KMS-11 (cell line): ENCODE data around the gene CNTFR.

Experiments used
- H2AFZ ChIP-seq: fragments of 200-600 bp; sonication (generic); 2 replicates; pipeline ENCODE4 v1.6.1; 2016; ENCODE audit warnings: antibody characterized with exemption, mixed run types, low read depth
- H3K27ac ChIP-seq: fragments of 200-600 bp; sonication (generic); 2 replicates; pipeline ENCODE4 v1.6.1; 2016; ENCODE audit warnings: mild to moderate bottlenecking, mixed run types
- H3K27me3 ChIP-seq: fragments of 200-600 bp; sonication (generic); 2 replicates; pipeline ENCODE4 v1.6.1; 2017; ENCODE audit warnings: mild to moderate bottlenecking, low read depth, mixed run types, moderate library complexity; ENCODE audit not compliant: insufficient read depth
- H3K36me3 ChIP-seq: fragments of 200-600 bp; sonication (generic); 2 replicates; pipeline ENCODE4 v1.6.1; 2017; ENCODE audit warnings: mild to moderate bottlenecking, mixed run types; ENCODE audit not compliant: insufficient read depth
- H3K4me1 ChIP-seq: fragments of 200-600 bp; sonication (generic); 2 replicates; pipeline ENCODE4 v1.6.1; 2016; ENCODE audit warnings: mild to moderate bottlenecking, low read depth, mixed run types; ENCODE audit not compliant: poor library complexity, severe bottlenecking
- H3K4me2 ChIP-seq: fragments of 200-600 bp; sonication (generic); 2 replicates; pipeline ENCODE4 v1.7.0; 2016; ENCODE audit warnings: mild to moderate bottlenecking, mixed run types
- H3K4me3 ChIP-seq: fragments of 200-600 bp; sonication (generic); IDR thresholded peaks from 2 replicates; pipeline ENCODE4 v1.6.1; 2017; ENCODE audit warnings: low read depth, low read length, mixed read lengths; ENCODE audit not compliant: insufficient read depth
- H3K79me2 ChIP-seq: fragments of 200-600 bp; sonication (generic); 2 replicates; pipeline ENCODE4 v1.6.1; 2016; ENCODE audit warnings: low read depth, mixed run types; ENCODE audit not compliant: insufficient read depth
- H3K9ac ChIP-seq: fragments of 200-600 bp; sonication (generic); 2 replicates; pipeline ENCODE4 v1.6.1; 2016; ENCODE audit warnings: mild to moderate bottlenecking, mixed run types
- H4K20me1 ChIP-seq: fragments of 200-600 bp; sonication (generic); 2 replicates; pipeline ENCODE4 v1.6.1; 2016; ENCODE audit warnings: mild to moderate bottlenecking, mixed run types; ENCODE audit not compliant: insufficient read depth
- TF ChIP-seq, protein P1 (sequence below): fragments of 200-600 bp; sonication (generic); conservative IDR thresholded peaks from 2 replicates; pipeline ENCODE4 v1.6.1; 2017; ENCODE audit warnings: low read depth, mild to moderate bottlenecking, antibody characterized with exemption, low read length, moderate library complexity, mixed read lengths

The CNTFR gene

DNA sequence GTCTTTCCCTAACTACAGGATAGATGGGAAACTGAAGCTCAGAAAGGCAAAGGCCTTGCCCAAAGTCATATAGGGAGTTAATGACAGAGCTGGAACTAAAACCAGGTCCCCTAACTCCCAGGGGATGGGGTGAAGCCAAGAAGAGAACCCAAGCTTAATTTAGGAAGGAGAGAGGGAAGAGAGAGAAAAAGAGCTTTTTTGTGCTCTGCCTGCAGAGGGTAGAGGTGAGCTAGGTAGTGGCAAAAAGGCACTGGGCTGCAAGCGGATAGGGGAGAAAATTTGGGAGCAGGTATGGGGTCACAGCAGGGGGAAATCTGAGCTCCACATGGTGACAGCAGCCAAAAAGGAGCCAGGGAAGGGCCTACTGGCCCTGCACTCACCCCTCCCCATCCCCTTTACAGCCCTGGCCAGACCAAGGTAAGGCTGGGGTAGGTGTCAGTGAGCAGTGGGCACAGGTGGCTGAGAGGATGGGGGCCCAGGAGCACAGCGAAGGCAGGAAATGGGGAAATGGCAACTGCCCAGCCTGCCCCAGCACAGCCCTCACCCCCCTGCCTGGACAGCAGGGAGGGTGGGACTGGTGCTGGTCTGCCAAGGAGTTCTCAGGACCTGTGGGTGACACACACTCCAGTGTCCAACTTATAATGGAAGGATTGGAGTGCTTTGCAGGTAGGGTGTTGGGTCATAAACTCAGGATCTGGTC is 70.1 kb downstream of the CNTFR start:
- Histone ChIP-seq H3K4me2 (no peak overlapping the region), H3K4me1 (peaks cover 5% of the 10 kb centered on the region), H3K9ac (no peak overlapping the region), H3K79me2 (no peaks in the 10 kb centered on the region), H3K27ac (no peak overlapping the region), H3K4me3 (no peak overlapping the region), H4K20me1 (no peaks in the 10 kb centered on the region), H3K27me3 (no peaks in the 10 kb centered on the region; the same call in 1 of the 2 replicates), H2AFZ (no peak overlapping the region), H3K36me3 (no peaks in the 10 kb centered on the region)
- TF ChIP-seq, protein P1, sequence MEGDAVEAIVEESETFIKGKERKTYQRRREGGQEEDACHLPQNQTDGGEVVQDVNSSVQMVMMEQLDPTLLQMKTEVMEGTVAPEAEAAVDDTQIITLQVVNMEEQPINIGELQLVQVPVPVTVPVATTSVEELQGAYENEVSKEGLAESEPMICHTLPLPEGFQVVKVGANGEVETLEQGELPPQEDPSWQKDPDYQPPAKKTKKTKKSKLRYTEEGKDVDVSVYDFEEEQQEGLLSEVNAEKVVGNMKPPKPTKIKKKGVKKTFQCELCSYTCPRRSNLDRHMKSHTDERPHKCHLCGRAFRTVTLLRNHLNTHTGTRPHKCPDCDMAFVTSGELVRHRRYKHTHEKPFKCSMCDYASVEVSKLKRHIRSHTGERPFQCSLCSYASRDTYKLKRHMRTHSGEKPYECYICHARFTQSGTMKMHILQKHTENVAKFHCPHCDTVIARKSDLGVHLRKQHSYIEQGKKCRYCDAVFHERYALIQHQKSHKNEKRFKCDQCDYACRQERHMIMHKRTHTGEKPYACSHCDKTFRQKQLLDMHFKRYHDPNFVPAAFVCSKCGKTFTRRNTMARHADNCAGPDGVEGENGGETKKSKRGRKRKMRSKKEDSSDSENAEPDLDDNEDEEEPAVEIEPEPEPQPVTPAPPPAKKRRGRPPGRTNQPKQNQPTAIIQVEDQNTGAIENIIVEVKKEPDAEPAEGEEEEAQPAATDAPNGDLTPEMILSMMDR: no peak

DNA sequence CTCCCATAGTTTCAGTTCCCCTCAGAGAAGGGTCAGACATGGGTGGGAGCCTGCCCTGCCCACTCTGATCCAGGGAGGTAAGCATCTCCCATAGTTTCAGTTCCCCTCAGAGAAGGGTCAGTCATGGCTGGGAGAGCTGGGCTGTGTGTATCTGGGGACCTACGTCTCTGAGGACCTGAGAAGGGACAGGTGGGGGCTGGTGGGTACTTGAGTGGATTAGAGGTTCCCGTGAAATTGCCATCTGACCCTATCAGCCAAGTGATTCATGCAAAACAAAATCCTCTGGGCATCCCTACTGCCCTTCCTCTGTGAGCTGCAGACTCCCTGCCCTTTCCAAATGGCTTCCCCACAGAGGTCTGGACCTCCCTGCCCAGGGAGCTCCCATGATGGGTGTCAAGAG is 70.6 kb downstream of the CNTFR start:
- Histone ChIP-seq H3K4me3 (no peak overlapping the region), H3K27ac (no peak overlapping the region), H3K9ac (no peak overlapping the region), H3K79me2 (no peaks in the 10 kb centered on the region), H3K4me2 (no peak overlapping the region), H4K20me1 (no peaks in the 10 kb centered on the region), H3K27me3 (no peaks in the 10 kb centered on the region; the same call in 1 of the 2 replicates), H3K36me3 (no peaks in the 10 kb centered on the region), H3K4me1 (peaks cover 5% of the 10 kb centered on the region), H2AFZ (no peak overlapping the region)
- TF ChIP-seq, protein P1: no peak

DNA sequence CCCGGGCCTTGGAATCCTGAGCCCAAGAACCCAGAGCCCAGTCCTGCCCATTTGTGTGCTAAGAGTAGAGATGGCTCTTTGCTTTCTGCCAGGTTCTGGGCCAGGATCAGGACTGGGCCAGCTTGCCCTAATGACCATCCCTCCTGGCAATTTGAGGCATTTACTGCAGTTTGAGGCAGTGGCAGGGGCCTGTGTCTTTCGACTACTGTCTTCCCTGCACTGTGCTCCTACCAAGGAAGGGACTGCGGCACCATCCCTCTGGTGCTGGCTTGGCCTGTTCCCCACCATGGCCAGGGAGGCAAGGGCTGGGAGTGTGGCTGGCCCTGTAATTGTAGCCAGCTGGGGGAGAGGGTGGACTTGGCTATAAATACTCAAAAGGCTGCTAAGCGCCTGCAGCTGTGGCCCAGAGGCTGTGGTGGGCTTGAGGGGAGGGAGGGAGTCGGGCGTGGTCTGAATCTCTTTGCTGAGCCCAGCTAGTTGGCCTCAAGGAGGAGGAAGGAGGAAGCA is 71.4 kb downstream of the CNTFR start:
- TF ChIP-seq, protein P1: no peak
- Histone ChIP-seq H3K4me1 (no peaks in the 10 kb centered on the region), H3K9ac (no peak overlapping the region), H3K4me3 (no peak overlapping the region), H3K4me2 (no peak overlapping the region), H3K27me3 (no peaks in the 10 kb centered on the region; the same call in 1 of the 2 replicates), H3K27ac (no peak overlapping the region), H2AFZ (no peak overlapping the region), H4K20me1 (no peaks in the 10 kb centered on the region), H3K36me3 (no peaks in the 10 kb centered on the region), H3K79me2 (no peaks in the 10 kb centered on the region)

DNA sequence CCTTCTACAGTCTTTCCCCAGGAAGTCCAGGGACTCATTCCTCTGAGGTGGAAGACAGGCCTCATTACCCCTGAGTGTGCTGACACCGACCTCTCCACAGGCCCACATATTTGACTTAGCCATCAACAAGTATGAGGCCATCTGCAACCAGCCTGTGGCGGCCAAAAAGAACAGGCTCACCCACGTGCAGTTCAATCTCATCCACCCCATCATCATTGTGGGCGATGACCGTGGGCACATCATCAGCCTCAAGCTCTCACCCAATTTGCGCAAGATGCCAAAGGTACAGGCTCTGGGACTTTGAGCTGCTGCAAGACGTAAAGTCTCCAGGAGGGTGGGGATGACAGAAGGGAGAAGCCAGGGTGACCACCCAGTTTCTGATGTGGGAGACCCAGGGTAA is 72.3 kb downstream of the CNTFR start:
- Histone ChIP-seq H4K20me1 (no peaks in the 10 kb centered on the region), H3K4me1 (no peaks in the 10 kb centered on the region), H3K36me3 (no peaks in the 10 kb centered on the region), H3K4me3 (no peak overlapping the region), H3K79me2 (no peaks in the 10 kb centered on the region), H3K27ac (no peak overlapping the region), H3K27me3 (no peaks in the 10 kb centered on the region; the same call in 1 of the 2 replicates), H3K9ac (no peak overlapping the region), H2AFZ (no peak overlapping the region), H3K4me2 (no peak overlapping the region)
- TF ChIP-seq, protein P1: no peak
